D721Med (cell line): ENCODE measurements around the gene SLC24A3.

Experiments
- DNase-seq: peaks from one replicate; pipeline ENCODE4 v3.0.0; 2011; ENCODE audit warnings: low spot score; ENCODE audit not compliant: insufficient read length
- FAIRE-seq: peaks from 2 replicates; lab custom pipeline; 2011; peaks lifted over from hg19 to GRCh38; lab: Jason Lieb, UNC
- CTCF ChIP-seq: IDR thresholded peaks from 2 replicates; pipeline ENCODE4 v1.5.1; 2012; ENCODE audit warnings: mild to moderate bottlenecking, control low read depth; ENCODE audit not compliant: insufficient read depth; ENCODE audit errors: missing control alignments

Gene SLC24A3

DNA sequence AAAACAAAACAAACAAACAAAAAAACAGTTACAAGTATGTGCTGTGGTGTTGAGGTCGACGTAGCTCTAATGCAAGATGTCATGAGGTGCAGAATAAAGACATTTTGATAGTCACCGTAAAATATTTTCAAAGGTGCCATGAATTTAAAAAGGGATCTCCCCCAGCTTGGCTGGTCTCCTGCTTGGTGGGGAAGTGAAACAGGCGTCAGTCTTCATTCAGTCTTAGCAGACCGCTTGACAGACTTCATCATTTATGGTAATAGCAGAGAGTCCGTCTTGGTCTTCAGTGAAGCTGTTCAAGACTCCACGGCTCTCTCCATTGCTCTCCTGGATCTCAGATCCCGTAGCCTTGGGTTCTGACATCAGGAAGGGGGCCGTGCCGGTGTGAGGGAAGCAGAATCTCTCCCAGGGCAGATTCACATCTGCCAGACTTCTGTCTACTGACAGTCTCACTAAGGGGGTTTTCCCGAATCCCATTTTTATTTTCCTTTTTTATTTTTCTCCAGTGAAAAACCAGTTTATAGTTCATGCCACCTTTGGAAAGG lies 1.6 kb downstream of the SLC24A3 start:
- DNase-seq (no peak), FAIRE-seq (no peak)
- TF ChIP-seq CTCF: no peak

DNA sequence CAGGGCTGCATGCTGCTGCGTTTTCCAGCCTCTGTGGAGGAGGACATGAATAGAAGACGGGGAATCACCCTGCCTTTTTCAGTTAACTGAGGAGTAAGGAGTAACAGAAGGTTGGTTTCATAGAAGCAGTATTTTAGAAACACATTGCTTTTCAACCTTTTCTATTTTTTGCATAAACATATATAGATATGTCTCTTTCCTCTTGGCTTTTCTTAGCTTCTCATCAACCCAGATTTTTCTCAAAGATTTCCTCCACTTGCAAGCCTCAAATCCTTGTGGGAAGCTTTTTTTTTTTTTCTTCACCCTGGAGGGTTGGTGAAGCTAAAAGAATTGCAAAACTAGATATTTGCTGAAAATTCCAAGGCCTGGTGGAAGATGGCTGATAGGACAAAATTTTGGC lies 6.0 kb downstream of the SLC24A3 start:
- no peak for TF ChIP-seq CTCF
- DNase-seq (no peak), FAIRE-seq (no peak)

- DNase-seq (no peak), FAIRE-seq (no peak)
- TF ChIP-seq CTCF: no peak
These were observed 10.1 kb downstream of the SLC24A3 start for GRCh38 chr20:19222520-19223040.

DNA sequence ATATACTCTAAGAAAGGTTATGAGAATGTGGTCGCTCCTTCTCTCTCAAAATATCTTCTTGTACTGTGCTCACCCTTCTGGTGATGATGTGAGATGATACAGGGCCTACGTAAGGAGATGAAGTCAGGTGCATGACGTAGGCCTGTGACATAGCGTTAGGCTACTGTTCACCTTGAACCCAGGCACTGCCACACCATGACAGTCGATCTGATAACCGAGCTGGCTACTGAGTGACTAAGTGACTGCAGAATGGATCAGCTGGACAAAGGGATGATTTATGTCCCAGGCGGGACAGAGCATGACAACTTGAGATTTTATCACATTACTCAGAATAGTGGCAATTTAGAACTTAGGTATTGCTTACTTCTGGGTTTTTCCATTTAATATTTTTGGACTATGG lies 11.2 kb downstream of the SLC24A3 start:
- DNase-seq (no peak), FAIRE-seq (no peak)
- no peak for TF ChIP-seq CTCF

GRCh38 chr20:19231359-19232035 lies 19.1 kb downstream of the SLC24A3 start:
- FAIRE-seq (no peak), DNase-seq (no peak)
- no peak for TF ChIP-seq CTCF

DNA sequence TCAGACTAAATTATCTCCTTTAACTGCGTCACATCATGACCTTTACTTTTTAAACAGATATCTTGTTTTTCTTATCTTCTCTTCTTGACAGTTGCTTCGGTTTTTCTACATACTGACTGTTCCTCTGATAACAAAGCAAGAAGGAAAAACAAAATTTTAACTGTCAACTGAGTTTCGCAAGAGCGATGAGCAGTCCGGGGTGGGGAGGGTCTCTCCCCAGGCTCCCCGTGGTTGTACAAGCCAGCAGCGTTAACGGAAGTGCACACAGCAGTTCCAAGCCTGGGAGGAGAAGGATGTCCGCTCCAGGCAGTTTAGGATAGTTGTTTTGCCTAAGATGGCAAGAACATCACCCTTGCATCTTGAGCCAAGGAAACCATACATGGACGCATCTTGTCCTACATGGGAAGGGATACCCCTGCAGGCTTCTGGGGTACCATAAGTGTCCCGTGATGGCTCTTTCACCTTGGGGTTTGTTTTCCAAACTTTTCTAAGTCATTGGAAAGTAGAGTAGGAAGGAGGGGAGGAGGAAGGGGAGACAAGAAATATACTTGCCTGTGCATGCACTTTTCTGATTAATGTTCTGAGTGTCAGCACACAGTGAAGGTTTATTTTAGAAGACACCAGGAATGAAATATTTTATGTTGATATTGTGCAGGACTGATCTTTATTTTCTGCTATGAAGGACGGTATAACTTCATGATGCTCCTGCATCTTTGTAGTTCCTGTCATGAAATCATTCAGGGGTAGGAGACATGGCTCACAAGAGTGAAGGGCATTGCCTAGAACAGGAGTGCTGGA lies 20.8 kb downstream of the SLC24A3 start:
- DNase-seq (no peak), FAIRE-seq (no peak)
- TF ChIP-seq CTCF: no peak
